GM18517 (cell line): Measurements from ENCODE around the gene CHEK2.
"Not testable (repeated sequence)": the region's sequence is repeated elsewhere in the genome, so short reads cannot be mapped to it uniquely, and the experiment has no call there.

Experiments
- ATAC-seq: cut with Tn5 transposase; IDR thresholded peaks from one replicate; pipeline ENCODE4 v1.9.1; 2021; ENCODE audit warnings: mild to moderate bottlenecking, moderate library complexity; ENCODE audit not compliant: unreplicated experiment

CHEK2 gene

DNA sequence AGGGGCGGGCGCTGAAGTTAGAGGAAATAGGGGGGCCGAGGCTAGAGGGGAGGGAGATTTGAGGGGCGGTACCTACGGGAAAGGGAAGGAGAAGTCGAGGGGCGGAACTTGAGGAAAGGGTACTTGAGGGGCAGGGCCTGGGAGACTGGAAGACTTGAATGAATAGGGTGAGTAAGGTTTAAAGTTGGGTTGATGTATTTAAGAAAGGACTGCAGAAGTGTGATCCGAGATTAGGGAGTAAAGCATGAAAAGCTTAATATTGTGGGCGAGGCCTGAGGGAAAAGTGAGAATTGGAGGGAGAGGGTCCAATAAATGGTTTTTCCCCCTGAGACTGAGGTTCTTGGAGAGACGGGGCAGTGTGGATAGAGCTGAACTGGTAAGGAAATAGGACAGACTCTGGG is 942 bp upstream of the CHEK2 start:
- peak; percentile 4 for ATAC-seq

DNA sequence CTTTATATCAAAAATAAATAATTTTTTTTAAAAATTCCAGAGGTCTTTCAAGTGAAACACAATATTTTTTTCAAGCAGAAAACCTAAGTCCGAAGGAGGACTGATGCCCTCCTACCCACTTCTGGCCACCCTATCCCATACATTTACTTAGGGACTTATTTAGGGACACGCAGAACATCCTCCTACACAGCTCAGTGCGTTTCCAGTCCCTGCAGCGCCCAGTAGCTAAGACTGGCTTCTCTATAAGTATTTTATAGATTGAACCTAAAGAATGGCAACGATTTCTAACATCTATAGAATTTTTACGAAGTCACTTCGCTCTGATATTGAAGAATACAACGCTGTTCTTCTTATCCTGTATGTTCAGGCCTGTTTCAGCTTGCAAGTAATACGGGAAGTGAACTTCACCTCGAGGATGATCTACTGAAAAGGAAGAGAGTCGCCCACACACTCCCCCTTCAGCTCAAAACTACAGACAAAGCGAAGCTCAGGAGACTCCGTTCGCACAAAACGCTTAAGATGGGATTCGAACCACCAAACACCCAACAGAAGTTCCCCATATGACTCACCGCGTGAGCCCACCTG is 328 bp downstream of the CHEK2 start:
- ATAC-seq: no peak

DNA sequence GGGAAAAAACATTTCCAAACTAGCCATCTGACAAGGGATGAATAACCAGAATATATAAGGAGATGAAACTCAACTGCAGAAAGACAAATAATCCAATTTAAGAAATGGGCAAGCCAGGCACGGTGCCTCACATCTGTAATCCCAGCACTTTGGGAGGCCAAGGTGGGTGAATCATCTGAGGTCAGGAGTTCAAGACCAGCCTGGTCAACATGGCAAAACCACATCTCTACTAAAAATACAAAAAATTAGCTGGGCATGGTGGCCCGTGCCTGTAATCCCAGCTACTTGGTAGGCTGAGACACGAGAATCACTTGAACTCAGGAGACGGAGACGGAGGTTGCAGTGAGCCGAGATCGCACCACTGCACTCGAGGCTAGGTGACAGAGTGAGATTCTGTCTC is 2.7 kb downstream of the CHEK2 start:
- ATAC-seq: not testable (repeated sequence)

DNA sequence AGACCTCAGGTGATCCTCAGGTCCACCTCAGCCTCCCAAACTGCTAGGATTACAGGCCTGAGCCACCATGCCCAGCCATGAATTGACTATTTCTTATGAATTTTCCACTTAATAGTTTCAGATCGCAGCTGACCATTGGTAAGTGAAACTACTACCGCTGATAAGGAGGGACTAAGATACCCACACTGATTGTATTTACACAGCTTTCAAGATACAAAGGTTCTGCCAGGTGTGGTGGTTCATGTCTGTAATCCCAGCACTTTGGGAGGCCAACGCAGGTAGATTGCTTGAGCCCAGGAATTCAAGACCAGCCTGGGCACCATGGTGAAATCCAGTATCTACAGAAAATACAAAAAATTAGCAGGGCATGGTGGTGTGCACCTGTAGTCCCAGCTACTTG is 3.9 kb downstream of the CHEK2 start:
- no peak for ATAC-seq

DNA sequence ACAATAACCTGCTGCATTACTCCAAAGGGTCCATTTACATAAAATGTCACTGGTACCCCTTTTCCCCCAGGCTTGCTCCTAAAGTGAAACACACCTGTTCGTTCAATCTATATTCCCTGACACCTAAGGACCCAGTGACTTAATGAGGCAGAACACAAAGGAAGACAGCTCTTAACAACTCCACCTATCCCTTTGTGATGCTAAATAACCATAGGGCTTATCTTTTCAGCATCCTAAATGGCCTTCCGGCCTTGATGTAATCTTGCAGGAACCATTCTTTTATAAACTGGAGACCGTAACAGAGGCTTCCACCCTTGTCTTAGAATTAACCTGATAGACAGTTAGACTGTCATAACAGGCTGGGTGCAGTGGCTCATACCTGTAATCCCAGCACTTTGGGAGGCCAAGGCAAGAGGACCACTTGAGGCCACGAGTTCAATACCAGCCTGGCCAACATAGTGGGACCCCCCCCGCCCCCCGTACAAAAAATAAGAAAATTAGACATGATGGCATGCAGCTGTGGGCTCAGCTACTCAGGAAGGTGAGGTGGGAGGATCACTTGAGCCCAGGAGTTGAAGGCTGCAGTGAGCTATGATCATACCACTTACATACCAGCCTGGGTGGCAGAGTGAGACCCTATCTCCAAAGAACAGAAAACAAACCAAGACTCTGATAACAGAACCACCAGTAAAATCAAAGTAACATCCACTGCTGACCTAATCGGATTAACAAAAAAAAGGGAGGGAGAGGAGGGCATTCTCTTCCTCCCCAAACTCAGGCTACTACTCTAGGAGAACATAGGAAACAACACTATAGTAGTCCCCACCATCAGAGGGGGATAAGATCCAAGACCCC is 5.1 kb downstream of the CHEK2 start:
- no peak for ATAC-seq

DNA sequence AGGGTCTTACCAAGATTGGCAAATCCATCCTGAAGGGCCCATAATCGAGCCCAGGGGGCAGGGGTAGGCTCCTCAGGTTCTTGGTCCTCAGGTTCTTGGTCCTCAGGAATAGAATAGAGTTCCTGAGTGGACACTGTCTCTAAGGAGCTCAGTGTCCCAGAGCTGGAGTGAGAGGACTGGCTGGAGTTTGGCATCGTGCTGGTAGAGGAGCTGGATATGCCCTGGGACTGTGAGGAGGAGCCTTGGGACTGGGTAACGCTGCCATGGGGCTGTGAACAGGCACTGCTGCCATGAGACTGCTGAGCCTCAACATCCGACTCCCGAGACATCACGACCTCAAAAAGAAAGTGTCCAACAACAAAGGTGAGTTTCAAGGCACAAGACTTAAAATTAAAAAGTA is 7.2 kb downstream of the CHEK2 start:
- no peak for ATAC-seq

DNA sequence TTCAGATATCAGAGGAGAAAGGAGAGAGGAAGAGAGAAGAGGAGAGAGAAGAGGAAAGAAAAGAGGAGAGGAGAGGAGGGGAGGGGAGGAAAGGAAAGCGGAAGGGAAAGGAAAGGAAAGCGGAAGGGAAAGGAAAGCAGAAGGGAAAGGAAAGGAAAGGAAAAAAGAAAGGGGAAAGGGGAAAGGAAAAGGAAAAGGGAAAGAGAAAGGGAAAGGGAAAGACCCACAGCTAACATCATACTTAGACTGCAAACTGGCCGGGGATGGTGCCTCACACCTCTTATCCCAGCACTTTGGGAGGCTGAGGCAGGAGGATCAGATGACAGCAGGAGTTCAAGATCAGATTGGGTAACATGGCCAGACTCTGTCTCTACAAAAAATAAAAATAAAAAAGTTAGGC is 11.4 kb downstream of the CHEK2 start:
- no peak for ATAC-seq

DNA sequence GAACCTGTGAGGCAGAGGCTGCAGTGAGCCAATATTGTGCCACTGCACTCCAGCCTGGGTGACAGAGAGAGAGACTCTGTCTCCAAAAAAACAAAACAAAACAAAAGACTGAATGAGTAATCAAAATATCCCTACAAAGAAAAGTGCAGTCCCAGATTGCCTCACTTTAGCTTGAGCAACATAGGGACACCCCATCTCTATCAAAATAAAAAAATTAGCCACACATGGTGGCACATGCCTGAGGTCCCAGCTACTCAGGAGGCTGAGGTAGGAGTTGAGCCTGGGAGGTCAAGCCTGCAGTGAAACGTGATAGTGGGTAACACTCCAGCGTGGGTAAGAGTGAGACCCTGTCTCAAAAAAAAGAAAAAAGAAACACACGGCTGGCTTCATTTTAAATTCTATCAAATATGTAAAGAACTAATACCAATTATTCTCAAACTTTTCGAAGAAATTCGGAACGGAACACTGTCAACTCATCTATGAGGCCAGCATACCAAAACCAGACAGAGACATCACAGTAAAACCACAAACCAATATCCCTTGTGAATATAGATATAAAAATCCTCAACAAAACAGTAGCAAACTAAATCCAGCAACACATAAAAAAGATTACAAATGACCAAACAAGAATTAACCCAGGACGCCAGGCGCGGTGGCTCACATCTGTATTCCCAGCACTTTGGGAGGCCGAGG is 12.9 kb downstream of the CHEK2 start:
- ATAC-seq: no peak

DNA sequence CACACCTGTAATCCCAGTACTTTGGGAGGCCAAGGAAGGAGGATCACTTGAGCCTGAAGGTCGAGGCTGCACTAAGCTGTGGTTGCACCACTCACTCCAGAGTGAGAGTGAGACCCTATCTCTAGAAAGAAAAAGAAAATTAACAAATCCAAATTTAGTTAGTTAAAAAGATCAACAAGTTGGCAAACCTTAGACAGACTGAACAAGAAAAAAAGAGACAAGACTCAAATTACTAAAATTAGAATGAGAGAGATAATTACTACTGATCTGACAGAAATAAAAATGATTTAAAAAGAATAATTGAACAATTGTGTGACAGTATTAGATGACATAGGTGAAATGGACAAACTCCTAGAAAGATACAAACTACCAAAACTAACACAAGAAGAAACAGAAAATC is 13.6 kb downstream of the CHEK2 start:
- no peak for ATAC-seq

DNA sequence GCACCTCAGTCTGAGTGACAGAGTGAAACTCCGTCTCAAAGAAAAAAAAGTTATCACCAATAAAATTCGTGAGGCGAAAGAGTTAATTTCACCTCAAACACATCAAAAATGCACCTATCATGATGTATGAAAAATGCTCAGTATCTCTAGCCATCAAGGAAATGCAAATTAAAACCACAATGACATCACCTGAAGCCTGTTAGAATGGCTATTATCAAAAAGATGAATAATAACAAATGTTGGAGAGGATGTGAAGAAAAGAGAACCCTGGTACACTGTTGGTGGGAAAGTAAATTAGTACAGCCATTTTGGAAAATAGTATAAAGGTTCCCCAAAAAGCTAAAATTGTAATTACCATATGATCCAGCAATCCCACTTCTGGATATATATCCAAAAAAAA is 23.6 kb downstream of the CHEK2 start:
- ATAC-seq: no peak

DNA sequence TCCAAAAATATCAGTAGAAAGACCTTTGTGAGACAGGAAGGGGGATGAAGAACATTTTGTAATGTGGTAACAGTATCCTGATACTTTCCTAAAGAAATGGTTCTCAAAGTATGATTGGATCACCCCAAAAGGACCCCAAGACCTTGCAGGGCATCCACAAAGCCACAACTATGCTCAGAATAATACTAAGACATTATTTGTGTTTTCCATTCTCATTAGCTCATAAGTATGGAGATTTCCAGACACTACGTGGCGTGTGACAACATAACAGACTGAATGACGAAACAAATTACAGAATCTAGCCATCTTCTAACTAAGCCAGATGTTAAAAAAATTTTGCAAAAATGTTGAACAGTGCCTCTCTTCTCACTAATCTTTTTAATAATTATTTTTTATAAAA is 24.9 kb downstream of the CHEK2 start:
- no peak for ATAC-seq

DNA sequence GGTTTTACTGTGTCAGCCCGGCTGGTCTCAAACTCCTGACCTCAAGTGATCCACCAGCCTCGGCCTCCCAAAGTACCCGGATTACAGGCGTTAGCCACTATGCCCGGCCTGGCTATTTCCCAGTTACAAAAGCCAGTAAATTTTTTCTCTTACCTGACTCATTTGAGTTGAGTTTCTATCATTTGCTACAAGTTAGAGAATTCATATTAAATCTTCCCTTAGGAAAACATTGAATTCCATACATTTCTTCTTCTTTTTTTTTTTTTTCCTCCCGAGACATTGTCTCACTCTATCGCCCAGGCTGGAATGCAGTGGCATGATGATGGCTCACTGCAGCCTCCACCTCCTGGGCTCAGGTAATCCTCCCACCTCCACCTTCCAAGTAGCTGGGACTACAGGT is 26.0 kb downstream of the CHEK2 start:
- ATAC-seq: no peak

DNA sequence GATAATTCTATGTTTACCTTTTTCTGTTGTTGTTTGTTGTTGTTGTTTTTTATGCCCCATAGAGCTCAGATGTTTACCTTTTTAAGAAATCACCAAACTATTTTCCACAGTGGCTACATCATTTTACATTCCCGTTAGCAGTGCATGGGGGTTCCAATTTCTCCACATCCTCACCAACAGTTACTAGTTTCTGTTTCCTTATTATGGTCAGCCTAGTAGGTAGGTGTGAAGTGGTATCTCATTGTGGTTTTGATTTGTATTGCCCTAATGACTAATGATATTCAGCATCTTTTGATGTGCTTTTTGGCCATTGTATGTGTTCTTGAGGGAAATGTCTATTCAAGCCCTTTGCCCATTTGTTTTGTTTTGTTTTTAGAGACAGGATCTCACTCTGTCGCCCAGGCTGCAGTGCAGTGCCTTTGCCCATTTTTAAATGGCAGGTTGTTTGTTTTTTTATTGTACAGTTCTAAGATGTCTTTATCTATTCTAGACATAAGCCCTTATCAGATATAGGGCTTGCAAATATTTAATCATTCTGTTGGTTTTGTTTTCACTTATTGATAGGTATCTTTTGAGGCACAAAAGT is 27.5 kb downstream of the CHEK2 start:
- ATAC-seq: no peak

DNA sequence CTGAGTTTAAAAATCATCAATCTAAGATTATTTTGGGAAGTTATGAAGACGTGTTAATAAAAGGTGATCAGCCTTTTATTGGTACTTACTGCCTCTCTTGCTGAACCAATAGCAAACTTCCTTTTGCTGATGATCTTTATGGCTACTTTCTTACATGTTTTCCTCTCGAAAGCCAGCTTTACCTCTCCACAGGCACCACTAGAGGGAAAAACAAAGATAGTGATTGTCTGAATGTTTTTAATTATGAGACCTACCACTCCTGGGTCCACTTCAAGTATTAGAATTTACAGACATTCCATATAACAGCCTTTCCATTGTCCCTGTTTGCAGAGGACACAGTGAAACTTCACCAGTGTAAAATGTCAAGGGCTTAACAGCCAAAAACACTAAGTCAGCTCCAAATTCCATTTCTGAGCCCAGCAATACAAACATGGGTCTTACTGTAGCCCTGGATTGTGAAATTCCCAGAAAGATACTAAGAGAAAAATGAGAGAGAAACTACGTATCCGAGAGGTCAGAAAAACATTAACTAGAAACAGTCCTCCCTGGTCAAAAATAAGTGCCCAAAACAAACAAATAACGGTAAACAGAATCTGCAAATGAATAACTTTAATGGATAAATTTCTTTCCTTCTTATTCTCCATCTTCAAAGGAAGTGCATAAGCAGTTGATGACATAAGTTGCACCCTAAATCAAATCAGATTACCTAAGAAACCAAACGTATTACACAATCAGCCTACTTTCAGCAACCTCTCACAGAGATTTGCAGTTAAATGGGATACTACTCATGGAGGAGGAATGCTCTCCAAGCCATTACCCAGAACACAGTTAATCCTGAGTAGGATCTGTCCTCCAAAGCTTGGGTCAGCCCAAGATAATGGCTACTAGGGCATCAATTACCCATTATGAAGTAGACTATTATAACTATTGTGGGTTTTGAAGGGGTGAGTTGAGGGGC is 29.5 kb downstream of the CHEK2 start:
- ATAC-seq: no peak

DNA sequence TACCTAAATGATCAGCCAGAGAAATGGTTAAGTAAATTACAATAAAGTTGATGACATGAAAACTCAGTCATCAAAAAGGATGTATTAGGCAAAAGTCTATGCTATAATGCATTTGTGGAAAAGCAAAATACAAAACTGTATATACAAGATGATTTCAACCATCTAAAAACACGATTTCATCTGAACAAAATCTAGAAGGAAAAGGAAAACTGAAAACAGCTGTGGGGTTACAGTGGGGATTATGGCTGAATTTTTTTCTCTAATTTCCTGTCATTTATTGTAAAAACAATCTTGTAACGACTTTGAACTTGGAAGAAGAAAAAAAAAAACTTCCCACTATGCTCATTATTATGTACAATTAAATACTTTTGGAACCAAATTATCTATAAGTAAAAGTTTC is 30.3 kb downstream of the CHEK2 start:
- ATAC-seq: no peak

DNA sequence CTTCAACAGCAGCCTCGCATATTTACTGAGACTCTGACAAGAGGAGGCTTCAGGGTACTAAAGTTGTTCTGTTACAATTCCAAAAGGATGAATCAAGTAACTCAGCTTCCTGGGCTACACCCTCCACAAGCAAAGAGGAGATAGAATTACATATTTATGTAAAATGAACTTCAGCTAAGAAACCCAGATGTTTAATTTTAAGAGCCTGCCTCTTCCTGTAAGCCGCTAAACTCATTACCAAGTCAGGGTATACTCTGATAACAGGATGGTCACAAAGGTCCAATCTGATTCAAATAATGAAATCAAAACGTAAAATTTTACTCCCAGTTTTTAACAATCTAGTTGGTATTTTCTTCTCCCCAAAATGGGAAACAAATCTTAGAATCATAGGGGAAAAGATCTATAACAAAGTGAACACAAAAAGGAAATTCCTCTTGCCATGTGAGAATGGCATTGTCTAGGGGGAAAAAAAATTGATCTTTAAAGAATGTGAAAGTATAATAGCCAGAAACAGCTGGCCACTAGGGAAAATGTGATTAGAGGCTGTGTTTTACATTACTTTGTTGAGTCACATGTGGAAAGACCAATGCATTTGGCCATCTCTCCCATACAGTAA is 30.9 kb downstream of the CHEK2 start:
- no peak for ATAC-seq

DNA sequence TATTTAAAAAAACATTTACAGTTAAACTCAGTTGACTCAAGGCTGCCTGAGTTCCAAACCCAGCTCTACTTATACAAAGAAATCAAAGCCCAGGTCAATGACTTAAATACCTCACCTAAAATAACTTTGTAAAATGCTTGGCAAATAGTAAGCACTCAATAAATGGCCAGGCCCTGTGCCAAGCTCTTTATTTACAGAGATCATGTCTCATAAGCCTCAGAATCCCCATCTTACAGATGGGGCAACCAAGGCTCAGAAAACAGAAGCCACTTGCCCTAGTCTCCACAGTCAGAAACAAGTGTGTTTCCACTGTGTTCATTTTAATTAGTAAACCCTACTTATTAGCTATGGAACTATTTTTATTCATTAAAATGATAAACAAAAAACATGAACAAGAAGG is 31.5 kb downstream of the CHEK2 start:
- ATAC-seq: no peak

DNA sequence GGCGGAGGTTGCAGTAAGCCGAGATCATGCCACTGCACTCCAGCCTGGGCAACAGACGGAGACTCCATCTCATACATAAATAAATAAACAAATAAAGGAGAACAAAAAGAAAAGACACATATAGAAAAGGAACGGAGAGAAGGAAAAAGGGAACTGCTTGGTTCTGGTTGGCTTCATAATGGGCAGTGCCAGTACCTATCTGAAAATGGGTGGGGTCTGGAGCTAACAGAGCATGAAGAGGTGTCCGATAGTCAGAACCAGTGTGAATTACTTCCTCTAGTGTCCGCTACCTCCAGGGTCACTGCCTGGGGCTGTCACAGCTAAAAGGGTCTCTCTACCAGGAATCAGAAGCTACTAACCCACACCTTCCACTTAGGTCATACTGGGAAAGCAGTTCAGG is 34.8 kb downstream of the CHEK2 start:
- ATAC-seq: no peak

DNA sequence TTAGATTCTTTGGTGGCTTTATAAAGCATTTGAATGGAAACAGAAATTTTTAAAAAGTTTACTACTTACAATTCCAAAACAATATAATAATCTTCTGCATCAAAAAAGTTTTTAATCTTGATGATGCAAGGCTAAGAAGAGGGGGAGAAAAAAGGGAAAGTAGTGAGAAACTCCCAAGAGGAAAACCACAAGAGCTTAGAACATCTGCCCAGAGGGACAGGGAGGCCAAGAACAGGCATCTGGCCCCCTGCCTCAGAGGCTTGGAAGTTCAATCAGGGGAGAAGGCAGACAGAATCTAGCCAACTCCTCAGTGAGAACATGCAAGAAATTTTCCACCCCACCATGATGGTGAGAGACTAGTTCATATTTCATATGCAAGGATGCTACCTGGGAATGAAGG is 38.2 kb downstream of the CHEK2 start:
- ATAC-seq: no peak

DNA sequence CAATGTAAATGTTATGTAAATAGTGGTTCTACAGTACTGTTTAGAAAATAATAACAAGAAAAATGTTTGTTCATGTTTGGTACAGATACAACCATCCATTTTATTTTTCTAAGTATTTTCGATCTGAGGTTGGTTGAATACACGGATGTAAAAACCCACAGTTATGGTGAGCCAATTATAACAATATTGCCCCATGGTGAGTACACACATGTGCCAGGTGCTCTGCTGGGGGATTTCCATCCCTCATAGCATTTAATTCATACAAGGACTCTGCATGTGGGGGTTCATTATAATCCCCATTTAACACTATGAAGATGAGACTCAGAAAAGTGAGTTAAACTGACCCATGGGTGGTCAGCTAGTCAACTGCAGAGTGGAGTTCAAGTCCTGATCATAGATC is 38.7 kb downstream of the CHEK2 start:
- ATAC-seq: no peak
